Renal cortex interstitium (tissue), 11 donors: ENCODE data around the gene RREB1. TPM values are rescaled to one million over a fixed set of nuclear protein-coding genes. Genes with fewer than 3 reads are reported as not detected.

Experiments used
- DNase-seq, 11 donors: peaks; one replicate each; pipeline ENCODE4 v3.0.0-alpha.2; 2013; ENCODE audit warnings: low read depth in 9 of 11, low spot score in 4 of 11; ENCODE audit errors: extremely low read depth in 1 of 11
- polyA plus RNA-seq, 3 donors: library from polyadenylated mRNA; unstranded; fragments of 120-200 nt; gene quantifications; one replicate each; pipeline ENCODE4 v1.2.1, GENCODE V29; 2013; ENCODE audit not compliant: insufficient read length in 3 of 3

The RREB1 gene
- polyA plus RNA-seq, 3 donors = 22.9 to 29.4 (median 23.0) TPM

DNA sequence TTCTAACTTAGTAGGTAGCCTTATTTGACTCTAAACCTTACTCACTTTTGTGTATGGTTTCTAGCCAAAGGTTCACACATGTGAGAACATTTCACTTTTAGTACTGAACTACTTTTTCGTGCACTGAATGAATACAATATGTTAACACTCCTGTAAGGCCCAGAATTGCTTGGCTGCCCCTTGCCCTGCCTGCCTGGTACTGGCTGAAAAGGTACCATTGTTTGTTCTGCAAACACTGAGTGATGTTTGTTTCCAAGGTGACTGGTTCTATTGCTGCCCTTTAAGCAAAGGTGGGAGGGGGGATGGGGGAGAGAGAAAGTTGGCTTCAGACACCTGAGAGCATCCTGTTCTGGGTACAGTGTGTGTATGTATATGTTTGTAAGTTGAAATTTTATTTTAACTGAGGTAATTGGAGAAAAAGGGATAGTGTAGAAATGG, 31.2 kb downstream of the RREB1 start:
- no peak for DNase-seq

- no peak for DNase-seq
Observed at GRCh38 chr6:7139835-7140470, 32.2 kb downstream of the RREB1 start.

GRCh38 chr6:7140631-7141378, 33.0 kb downstream of the RREB1 start:
- DNase-seq = peak in 6 of 11 donors; percentile 63 to 77 (median 70)

DNA sequence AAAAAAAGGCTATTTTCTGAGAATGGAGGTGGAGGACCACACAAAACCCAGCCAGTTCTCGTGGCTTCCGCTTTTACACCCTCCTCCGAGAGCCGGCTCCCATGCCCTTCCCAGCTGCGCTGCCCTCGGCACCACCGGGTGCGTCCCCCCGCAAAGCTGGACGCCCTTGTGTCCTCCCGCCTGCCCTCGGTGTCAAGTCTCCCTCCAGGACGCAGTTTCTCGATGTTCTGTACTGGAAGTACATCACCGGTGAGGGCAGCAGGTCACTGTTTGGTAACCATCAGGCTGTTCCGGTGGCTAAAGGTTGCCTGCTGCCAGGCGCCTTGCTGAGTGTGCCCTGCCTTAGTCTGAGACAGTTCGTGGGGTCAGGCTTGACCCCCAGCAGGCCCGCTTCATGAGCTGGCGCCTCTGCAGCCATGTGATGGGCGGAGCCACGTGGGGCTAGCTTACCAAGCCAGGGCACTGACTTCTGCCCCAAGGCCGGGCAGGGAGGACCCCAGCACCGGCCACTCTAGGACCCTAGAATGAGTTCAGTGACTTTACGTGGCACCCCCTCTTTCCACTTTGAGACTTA, 34.6 kb downstream of the RREB1 start:
- DNase-seq = no peak

- DNase-seq = no peak
Observed at GRCh38 chr6:7142918-7143475, 35.2 kb downstream of the RREB1 start.

DNA sequence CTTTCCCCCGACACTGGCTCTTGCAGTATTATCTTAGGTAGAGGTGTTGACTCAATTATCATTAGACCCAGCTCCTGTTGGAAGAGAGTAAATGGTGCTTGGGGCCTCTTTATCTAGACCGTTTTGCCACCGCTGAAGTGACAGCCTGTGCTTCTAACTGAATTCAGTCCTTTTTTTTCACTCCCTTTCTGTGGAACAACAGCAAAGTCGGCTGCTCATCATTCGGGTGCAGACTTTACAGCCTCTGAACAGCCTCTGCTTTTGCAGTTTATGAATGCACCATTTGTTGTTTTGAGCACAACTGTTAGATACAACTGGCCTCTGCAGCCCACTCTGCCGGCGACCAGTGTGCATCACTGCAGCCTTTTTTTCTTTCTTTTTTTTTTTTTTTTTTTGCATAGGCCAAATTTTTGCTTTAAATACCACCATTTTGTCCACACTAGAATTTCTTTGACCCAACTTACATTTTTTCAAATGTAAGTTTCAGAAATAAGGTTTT, 35.8 kb downstream of the RREB1 start:
- peak in 1 of 11 donors; percentile 36 for DNase-seq

GRCh38 chr6:7144872-7145584, 37.3 kb downstream of the RREB1 start:
- no peak for DNase-seq

DNA sequence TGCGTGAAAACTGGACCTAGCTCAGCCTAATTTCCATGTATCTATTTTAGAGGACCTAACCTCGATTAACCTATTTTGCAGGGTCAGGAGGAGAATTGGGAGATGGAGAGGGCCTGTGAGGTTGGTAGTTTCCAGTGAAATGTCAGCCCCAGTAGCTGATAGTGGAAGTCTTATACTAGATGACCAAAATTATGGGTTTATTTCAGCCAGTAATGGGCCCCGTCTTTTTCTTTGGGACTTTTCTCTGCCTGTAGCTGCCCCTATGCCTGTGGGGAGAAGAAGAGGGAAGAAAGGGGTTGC, 37.8 kb downstream of the RREB1 start:
- no peak for DNase-seq

DNA sequence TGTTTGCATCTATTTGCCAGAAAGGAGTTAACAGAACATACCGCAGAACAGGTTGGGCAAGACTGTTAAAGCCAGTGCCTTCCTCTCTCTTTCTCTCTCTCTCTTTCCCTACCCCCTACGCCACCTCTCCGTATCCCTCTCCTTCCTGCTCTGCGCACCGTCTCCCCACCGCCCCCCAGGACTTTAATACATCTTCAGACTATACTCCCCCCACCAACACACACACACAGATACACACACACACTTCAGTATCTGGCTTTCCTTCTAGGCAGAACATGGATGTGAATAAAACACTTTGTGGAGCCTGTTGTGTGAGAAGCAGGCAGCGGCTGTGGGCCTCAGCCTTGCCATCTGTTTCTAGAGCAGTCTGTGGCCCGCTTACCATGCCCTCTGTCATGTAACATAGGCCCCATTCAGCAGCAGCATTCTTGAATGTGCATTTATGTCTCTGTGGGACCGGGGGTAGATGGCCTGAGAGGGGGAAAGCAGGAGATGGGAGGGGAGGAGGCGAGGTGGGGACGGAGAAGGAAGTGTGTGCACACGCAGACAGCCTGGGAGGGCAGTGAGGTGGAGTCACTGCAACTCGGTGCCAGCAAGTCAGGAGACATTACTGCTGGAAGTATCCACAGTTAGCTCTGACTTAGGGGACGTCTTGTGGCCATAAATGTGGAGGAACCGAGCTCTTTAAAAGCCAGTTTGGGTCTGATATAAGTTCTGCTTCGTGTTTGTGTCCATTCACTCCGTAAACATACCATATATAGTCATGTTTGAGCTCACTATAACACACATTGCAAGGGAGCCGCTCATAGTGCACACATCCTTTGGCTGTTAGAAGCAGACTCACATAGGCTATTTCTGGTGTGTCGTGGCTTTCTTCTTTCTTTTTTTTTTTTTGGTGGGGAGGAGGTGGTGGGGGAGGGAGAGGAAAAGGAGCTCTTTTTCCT, 38.4 kb downstream of the RREB1 start:
- DNase-seq = peak in 2 of 11 donors; percentile 40 to 73

- DNase-seq = no peak
Observed at GRCh38 chr6:7147051-7147671, 39.4 kb downstream of the RREB1 start.

GRCh38 chr6:7148100-7148822, 40.5 kb downstream of the RREB1 start:
- DNase-seq = no peak

GRCh38 chr6:7150381-7151064, 42.8 kb downstream of the RREB1 start:
- no peak for DNase-seq

- no peak for DNase-seq
Observed at GRCh38 chr6:7151381-7151780, 43.6 kb downstream of the RREB1 start.

DNA sequence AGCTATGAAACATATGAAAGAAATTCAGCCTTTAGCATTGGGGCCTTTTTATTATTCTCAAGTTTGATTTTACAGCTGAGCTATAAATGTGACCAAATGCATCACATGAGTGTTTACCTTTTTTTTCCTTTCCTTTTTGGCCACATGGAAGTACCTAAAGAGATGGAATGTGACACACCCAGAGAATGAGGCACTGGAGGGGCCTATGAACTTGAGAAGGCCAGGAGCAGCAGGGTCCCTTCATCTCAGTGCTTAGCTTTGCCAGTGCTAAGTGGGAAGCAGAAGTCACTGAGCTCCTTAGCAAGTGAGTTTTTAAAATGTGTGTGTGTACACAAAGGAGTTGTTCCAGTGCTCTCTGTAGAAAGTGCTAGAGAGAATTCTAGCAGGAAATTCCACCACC, 44.7 kb downstream of the RREB1 start:
- DNase-seq = no peak

GRCh38 chr6:7153789-7154188, 46.0 kb downstream of the RREB1 start:
- DNase-seq = no peak

DNA sequence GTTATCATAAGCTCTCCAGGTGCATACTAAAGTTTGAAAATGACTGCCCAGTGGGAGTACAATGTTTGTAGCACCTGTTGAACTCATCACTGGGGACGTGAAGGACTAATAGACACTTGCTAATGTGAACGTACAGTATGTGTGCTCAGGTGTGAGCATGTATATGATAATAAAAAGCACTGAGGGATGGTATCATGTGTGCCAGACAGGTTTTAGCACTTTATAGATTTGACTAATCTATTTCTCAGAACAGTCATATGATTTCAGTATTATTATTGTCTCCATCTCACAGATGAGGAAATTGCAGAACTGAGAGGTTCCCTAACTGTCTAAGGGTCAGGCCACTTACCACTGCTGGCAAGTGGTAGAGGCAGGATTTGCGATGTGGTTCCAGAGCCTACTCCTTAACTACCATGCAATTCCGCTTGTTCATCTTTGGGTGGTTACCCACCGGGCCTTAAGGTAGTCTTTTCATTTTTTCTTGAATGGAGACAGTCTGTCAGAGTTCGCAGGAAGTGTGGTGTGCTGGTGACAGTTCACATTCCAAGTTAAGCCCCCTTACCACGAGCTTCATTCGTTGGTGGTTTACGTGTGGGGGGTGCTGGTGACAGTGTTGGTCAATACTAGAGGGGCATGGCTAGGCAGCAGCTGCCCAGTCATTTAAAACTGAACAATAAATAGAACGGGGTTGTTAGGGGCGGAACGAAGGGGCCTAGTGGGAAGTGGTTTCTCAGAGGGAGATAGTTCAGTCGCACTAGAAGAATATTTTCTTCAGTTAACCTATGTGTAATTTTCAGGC, 46.8 kb downstream of the RREB1 start:
- DNase-seq = no peak
